Right renal cortex interstitium (tissue), 3 donors: ENCODE results near the gene TBC1D16. TPM values are rescaled to one million over a fixed set of nuclear protein-coding genes. Genes with fewer than 3 reads are reported as not detected.
"Not testable (repeated sequence)": the region's sequence is repeated elsewhere in the genome, so short reads cannot be mapped to it uniquely, and the experiment has no call there.

Experiments used
- DNase-seq, 3 donors: peaks; one replicate each; pipeline ENCODE4 v3.0.0-alpha.2; 2013; ENCODE audit warnings: low read depth in 3 of 3, low spot score in 2 of 3
- polyA plus RNA-seq, 3 donors: library from polyadenylated mRNA; unstranded; fragments of 120-200 nt; gene quantifications; one replicate each; pipeline ENCODE4 v1.2.1, GENCODE V29; 2013; ENCODE audit not compliant: insufficient read length in 3 of 3

The TBC1D16 gene
- polyA plus RNA-seq, 3 donors = 31.3 to 32.7 (median 31.5) TPM

DNA sequence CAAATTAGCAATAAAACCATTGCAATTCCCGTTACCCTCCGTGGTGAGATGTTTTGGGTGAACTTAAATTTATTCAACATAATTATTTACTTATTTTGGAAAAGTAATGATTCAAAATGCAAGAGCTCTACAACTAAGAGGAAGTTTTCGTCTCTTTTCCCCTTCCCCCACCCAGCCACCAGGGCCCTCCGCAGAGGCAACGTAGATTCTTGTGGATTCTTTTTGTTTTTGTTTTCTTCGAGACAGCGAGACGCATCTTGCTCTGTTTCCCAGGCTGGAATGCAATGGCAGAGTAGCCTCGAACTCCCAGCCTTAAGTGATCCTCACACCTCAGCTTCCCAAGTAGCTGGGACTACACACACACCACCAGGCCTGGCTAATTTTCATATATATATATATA, 19.9 kb upstream of the TBC1D16 start:
- no peak for DNase-seq

DNA sequence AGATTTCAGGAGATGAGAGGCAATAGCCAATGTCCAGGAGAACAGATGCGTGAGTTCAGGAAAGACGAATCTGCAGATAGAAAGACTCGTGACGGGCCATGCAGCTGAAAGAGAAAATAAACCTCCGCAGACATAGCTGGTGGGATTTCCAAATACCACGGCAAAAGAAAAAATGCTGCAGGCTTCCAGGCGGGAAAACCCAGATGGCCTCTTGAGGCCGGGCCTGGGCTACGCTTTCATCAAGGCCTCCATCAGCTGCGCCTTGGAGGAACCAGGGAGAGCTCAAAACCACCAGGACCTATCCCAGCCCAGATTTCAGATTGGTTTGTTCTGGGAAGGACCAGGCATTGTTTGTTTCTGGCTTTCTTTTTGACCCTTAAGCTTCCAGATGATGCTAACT, 17.4 kb upstream of the TBC1D16 start:
- DNase-seq = no peak

DNA sequence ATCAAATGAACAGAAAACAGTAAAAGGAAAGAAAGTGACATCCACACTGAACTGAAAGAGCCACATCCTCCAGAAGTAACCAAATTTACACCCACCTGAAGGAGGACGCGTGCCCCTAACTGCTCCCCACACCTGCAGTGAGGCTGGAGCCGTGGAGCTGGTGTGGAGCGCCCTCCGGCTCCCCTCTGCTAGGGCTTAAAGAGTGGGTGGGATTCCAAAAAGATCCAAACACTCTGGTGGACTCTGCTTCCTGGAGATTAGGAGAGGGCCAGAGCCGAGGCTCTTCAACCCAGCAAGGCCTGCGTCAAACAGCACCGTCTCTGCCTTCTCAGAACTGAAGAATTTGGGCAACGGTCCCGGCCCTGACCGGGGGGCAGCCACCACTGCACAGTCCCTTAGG, 16.0 kb upstream of the TBC1D16 start:
- DNase-seq = no peak

DNA sequence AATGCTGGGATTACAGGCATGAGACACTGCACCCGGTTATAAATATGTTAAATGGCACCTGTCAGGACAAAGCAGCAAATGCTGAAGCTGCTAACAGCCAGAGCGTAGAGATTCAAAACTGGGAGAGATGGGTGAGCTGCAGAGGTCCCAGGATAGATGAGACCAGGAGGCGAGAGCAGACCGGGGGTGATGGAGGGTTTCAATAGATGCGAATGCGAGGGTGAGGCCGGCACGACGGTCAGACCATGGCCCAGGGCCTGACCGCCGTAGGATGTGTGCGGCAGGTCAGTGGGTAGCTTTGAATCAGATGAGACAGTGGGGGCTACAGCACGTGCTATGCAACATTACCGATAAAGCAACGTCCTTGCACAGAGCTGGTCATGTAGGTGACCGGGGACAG, 15.0 kb upstream of the TBC1D16 start:
- no peak for DNase-seq

DNA sequence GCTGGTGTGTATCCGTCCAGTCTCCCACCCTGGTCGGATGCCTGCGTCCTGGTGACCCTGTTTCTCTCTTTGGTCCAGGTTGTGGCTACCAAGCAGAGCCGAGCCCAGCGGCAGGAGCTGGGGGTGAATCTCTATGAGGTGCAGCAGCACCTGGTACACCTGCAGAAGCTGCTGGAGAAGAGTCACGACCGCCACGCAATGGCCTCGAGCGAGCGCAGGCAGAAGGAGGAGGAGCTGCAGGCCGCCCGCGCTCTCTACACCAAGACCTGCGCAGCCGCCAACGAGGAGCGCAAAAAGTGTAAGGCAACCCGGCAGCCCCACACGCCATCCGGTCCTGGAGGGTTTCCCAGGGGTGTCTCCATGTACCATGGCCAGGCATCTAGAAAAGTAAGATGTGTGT, 14.3 kb upstream of the TBC1D16 start:
- DNase-seq = no peak

DNA sequence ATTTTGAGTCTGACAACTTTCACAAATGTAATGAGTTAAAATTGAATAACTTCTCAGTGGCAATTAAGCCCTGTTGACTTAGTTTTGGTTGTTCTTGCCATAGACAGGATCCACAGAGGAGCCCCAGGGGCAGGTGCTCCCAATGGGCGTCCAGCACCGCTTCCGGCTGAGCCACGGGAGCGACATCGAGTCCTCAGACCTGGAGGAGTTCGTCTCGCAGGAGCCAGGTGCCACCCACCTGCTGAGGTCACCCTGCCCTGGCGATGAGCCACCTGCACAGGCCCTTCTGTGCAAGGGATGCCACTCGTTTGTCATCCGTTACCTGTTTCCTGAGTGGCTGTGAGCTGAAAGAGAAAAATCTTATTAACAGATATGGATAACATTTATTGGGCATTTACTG, 11.5 kb upstream of the TBC1D16 start:
- no peak for DNase-seq

DNA sequence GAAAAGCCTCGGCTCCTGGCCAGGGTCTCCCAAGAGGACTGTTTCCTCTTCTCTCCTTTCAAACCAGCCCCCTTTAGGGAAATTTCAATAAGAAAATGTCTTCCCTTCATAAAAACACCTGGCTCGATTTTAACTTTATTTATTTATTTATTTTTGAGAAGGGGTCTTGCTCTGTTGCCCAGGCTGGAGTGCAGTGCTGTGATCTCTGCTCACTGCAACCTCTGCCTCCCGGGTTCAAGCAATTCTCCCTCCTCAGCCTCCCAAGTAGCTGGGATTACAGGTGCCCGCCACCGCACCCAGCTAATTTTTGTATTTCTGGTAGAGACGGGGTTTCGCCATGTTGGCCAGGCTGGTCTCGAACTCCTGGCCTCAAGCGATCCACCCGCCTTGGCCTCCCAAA, 11.0 kb upstream of the TBC1D16 start:
- not testable (repeated sequence) for DNase-seq

DNA sequence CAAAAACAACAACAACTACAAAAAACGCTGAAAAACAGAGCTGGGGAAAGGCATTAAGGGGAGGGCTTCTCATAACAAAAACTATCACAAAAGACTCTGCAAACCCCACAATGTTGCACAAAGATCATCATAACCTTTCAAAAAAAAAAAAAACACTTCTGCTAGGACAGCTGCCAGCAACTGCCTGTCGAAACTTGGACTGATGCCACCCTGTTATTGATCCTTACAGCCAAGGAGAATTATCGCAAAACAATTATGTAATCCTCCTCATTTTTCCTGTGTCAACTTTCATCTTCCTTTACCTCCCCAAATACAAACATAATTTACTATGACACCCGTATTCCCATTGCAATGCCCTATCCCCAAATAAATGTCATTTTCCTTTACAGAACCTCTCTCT, 10.0 kb upstream of the TBC1D16 start:
- DNase-seq = no peak

DNA sequence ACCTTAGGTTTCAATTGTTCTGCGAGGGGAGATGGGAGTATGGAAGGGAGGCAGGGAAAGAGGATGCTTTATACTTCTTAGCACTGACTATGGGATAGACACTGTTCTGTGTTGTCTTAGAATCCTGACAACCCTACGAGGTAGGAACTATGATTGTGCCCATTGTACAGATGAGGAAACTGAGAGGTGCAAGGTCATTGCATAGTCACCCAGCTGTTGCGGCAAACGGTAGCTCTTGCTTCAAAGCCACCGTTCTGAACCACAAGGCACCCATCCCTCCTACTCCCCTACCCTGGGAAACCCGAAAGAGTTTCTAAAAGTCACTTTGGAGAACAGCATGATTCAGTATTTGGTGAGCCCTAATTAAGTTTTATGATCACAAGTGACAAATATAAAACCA, 8.3 kb upstream of the TBC1D16 start:
- DNase-seq = no peak

DNA sequence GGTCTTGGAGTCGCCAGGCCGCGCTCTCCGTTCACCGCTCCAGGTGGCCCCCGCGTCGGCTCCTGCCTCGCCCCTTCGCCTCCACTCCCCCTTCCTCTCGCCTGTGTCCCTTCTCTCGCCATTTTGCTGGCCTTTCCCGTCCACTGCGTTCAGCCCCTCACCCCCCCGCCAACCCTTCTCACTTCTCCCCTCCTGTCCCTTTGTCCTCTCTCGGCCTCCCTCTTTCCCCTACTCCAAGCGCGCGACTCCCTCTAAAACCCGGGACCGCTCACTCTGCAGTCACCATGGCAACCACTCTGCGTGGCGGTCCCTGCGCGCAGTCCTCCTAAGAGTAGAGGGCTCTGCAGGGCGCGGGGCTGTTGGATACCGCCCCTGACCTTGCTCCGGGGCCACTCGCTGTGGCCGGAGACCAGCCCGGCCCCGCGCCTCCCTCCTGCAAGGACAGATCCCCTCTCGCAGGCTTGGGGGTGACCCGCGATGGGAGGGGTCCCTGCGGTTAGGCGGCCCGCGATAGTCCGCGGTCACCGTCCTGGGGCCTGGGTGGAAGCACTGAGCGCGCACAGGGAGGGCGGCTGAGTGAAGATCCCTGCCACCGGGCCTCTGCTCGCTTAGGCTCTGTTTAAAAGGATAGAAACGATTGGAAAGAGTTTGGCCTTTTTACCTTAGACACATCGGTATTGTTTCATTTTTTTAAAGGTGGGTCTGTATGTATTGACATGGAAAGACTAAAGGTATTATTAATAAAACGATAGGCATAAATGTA, 1.2 kb upstream of the TBC1D16 start:
- DNase-seq = no peak

DNA sequence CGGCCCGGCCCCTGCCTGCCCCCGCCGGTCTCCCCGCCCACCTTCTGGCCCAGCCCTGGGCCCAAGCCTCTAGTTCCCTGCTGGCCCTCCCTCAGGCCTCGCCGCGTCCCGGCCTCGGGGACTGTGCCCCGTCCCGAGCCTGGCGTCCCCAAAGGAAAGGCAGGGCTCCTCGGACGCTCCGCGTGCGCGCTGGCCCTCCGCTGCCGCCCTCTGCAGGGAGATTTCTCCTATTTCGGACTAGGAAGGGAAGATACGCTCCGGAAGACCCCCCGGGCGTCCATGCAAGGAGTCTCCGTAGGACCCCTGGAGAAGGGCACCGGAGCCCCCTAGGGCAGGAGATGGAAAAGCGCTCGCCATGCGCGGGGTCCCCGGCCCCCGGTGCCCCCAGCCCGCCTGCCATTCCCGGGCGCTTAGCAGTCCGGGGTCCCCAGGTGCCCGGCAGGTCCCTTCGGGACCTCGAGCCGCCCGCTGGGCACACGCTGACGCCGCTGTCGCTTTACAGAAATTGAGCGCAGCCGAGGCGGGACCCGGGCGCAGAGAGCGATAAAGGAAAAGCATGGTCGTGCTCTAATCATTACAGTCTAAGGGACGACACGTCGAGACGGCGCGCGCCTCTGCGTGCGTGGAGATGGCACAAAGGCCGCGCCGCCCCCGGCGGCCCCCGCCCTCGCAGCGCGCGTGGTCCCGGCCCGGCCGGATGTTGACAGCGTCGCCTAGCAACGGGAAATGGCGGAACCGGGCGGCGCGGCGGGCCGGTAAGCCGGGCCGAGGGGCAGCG, 454 bp upstream of the TBC1D16 start, which contains the start of gene CCDC40:
Gene CCDC40, plus strand, starts transcription at position 706 of the 778 bp plus-strand sequence. Its CDS starts 21 bp downstream, at position 727.
- DNase-seq = no peak

DNA sequence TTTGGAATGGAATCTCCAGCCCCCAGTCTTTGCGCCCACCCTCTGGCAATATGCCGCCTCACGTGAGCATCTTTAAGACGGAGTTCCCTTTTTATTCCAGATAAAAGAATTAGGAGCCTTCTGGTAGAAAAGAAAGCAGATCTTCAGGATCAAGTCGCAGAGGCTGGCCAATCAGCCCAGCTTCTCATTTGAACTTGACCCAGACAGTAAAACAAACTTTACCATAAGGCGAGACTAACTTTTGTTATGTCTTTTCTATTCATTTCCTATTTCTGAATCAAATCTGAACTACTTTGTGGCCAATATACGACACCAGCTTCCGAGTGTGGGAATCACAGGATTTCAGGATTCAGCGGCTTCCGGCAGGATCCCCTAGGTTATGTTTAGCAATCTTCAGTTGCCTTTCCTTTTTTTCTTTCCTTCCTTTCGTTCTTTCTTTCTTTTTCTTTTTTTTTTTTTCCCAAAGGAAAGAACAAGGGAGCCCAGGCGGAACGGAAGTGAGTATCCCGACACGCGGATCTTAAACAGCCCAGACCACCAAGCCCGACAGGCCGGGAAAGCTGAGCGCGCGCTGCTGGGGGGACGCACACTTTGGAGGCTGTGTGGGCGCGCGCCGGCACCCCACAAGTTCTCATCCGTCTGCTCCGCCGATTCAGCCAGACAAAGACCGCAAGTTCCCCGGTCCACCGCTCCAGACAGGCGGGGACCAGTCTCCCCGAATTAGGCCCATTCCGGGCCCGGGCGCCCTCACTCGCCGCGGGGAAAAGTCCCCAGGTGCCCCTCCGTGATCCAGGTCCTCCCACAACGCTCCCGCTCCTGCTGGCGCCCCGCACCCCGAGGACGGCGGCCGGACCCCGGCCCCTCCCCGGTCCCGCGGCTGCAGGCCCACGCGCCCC, 633 bp downstream of the TBC1D16 start:
- DNase-seq = no peak

DNA sequence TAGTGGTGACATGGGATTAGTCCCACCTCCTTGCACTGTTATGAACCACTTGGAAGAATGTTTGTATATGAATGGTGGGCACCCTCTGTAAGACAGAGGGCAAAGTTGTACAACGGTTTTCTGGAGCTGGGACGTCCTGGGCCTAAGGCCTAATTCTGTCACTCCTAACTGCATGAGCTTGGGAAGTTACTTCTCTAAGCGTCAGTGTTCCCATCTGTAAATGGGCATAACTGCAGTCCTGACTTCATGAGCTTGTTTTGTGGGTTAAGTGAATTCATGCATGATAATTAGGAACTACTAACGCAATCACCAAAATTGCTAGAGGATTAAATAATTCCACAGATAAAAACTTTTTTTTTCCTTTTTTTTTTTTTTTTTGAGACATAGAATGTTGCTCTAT, 1.8 kb downstream of the TBC1D16 start:
- DNase-seq = no peak

DNA sequence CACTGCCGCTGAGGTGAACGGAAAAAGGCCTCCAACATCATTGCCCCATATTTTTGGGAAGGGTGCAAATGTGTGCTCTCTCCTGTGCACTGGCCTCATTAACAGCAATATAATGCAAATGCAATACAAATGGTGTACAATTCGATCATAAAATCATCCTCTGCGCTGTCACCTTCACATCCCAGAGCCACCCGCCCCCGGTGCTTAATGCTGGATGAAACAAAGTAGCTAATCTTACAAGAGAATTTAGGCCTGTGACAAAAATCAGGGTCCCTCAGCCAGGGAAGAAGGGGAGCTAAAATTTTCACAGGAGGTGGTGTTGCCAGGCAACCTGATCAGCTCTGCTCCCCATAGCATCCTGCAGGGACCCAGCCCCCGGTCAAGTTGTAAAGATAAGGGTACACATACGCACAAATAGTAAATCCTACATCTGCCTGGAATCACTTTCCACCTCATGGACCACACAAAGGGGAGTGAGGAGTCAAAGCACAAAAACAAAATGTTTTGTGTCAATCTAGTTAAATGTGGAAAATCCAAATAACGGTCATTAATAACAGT, 3.0 kb downstream of the TBC1D16 start:
- DNase-seq = no peak

DNA sequence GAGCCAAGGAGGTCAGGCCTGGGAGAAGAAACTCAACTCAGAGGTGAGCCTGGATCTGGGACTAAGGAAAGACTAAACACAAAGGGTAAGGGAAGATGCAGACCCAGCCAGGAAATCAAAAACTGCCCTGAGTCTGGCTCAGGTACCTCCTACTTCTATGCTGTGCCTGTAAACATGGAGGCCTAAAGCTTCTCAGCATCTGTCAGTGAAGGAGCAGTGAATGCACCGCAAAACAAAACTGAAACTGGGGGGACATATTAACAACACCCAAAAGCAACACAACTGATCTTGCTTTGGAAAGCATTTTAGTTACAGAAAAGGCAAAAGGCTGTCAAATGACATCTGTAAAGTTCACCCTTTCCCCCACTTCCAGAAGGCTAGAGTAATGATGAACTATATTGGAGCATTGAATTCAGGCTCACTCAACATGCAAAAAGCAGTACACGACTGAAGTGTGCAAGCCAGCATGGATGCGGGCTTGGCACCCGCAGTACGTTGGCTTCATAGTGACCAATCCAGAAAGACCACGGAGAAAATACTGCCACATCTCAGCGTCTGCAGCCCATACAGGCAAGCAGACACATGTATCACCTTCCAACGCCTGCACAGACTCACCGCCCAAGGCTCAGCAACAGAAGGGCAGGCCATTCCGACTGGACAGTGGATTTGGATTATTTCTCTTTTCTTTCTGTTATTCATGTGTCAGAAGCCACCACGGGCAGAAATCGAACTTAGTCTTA, 3.8 kb downstream of the TBC1D16 start:
- no peak for DNase-seq

DNA sequence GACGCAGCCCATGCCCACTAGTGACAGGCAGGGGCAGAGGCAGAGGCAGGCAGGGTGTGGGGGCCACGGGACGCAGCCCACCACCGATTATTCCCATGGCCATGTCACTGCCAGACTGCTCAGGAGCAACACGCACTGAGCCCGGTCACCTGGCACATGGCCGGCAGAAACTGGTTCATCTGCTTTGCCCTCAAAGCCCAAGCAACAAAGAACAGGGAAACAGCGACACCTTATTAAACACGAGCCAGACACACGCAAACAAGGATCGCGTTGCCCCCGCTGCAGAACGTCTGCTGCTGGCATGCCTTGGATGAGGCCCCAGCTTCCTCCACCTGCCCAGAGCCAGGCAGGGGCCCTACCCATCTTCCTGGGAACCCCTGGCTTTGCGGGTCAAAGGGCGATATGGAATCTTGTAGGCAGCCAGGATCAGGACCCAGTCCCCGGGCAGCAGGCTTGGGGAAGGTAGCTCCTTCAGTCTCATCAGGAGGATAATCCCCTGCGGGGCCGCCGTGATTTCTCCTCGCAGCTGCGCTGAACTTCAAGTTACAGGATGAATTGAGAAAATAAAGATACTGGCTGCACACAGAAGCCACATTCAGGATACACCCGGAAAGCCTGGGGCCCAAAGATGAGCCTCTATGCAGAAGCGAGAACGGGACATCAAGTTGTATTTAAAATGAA, 4.8 kb downstream of the TBC1D16 start:
- no peak for DNase-seq

DNA sequence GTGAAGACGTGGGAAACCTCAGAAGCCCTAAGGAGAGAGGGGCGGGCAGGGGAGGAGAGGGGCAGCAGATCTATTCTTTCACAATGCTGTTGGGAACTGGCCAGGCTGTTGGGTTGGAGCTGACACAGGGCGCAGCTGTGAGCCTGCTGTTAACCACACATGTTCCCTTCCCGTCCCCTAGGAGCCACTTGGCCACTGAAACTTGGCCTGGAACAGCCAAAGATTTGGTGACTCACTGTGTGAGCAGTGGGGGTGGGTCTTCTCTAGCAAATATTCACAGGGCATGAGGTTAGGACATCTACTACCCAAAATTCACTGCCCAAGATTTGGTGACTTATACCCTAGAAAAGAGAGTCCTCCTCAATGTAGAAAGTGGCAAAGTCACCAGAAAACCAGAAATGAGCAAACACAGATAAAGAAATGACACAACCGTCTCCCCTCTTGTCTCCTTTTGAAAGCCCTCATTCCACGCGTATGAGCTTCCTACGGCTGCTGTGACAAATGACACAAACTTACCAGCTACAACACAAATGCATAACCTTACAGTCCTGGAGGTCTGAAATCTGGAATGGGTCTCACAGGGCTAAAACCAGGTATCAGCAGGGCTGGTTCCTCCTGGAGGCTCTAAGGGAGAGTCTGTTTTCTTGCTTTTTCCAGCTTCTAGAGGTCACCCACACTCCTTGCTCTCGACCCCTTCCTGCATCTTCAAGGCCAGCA, 6.3 kb downstream of the TBC1D16 start:
- no peak for DNase-seq

DNA sequence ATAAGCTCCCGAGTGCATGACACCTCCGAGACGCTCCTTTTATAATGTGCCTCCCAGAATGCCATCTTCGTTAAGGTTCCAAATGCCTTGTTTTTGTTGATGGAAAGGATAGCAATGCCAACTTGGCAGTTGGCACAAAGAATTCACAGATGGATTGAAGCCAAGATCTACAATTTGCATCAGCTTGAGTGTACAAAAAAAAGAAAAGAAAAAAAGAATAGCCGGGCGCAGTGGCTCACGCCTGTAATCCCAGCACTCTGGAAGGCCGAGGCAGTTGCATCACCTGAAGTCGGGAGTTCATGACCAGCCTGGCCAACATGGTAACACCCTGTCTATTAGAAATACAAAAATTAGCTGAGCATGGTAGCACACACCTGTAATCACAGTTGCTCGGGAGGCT, 7.6 kb downstream of the TBC1D16 start:
- DNase-seq = no peak

DNA sequence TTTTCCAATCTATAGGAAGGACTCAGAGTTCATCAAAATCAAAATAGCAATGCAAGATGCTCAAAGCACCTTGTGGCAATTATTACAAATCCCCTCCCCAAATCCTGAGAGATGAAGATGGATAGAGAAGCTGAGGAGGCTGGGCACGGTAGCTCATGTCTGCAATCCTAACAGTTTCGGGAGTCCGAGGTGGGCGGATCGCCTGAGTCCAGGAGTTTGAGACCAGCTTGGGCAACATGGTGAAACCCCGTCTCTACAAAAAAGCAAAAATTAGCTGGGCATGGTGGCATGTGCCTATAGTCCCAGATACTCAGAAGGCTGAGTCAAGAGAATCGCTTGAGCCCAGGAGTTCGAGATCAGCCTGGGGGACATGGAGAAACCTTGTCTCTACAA, 8.6 kb downstream of the TBC1D16 start:
- no peak for DNase-seq
